ENCODE data around the gene LY6G5B.
A peak's percentile ranks its signal among the peaks of the same experiment; 100 is the strongest.

LY6G5B gene

GRCh38 chr6:31659649-31660380 lies 10.0 kb upstream of the LY6G5B start:
- no peak for TF ChIP-seq CTCF (IDR thresholded peaks at IDR 0.05; ENCODE audit: low read depth, low read length)
- H3K4me3 ChIP-seq (ENCODE audit: low read depth, low read length), result peak overlapping the region; percentile 93

- peak within 1 kb of the TSS; percentile 93 for H3K4me3 ChIP-seq (ENCODE audit: low read depth, low read length)
- no peak for TF ChIP-seq CTCF (IDR thresholded peaks at IDR 0.05; ENCODE audit: low read depth, low read length)
Observed at GRCh38 chr6:31660381-31661261, 9.2 kb upstream of the LY6G5B start, which contains the start of gene C6orf47. Gene C6orf47 (minus strand): TSS chr6:31660778. CDS start chr6:31659947, 831 bp downstream.

GRCh38 chr6:31661262-31662123 lies 8.3 kb upstream of the LY6G5B start:
- no peak for TF ChIP-seq CTCF (IDR thresholded peaks at IDR 0.05; ENCODE audit: low read depth, low read length)
- H3K4me3 ChIP-seq (ENCODE audit: low read depth, low read length), result peak overlapping the region; percentile 93

GRCh38 chr6:31662124-31662723 lies 7.6 kb upstream of the LY6G5B start:
- no peak overlapping the region for H3K4me3 ChIP-seq (ENCODE audit: low read depth, low read length)
- TF ChIP-seq CTCF (IDR thresholded peaks at IDR 0.05; ENCODE audit: low read depth, low read length), result no peak

- TF ChIP-seq CTCF (IDR thresholded peaks at IDR 0.05; ENCODE audit: low read depth, low read length), result no peak
- peak overlapping the region; percentile 69 for H3K4me3 ChIP-seq (ENCODE audit: low read depth, low read length)
Observed at GRCh38 chr6:31663126-31663960, 6.4 kb upstream of the LY6G5B start.

Data from WI38 (cell line).